Central memory CD8-positive, alpha-beta T cell (primary cell): ENCODE measurements around the gene PDE6G.

Source experiments
- ATAC-seq: fragments of 150-1000 bp; cut with Tn5 transposase; replicated peaks from 2 replicates; pipeline ENCODE4 v1.10.0; 2022; ENCODE audit warnings: mild to moderate bottlenecking, moderate FRiP score, moderate number of reproducible peaks; ENCODE audit not compliant: poor library complexity, severe bottlenecking; ENCODE audit errors: extremely low read depth
- DNase-seq, 2 donors: peaks; one replicate each; pipeline ENCODE4 v3.0.0; 2021; ENCODE audit warnings: low spot score in 2 of 2
- H3K27ac Mint-ChIP-seq: one replicate; pipeline ENCODE4 v1.8.0; 2022; ENCODE audit warnings: low read depth, mild to moderate bottlenecking, moderate library complexity, mixed read lengths
- H3K27me3 Mint-ChIP-seq: one replicate; pipeline ENCODE4 v1.8.0; 2022; ENCODE audit warnings: mixed read lengths
- H3K36me3 Mint-ChIP-seq: one replicate; pipeline ENCODE4 v1.8.0; 2022; ENCODE audit warnings: mild to moderate bottlenecking, moderate library complexity, mixed read lengths; ENCODE audit not compliant: insufficient read depth
- H3K4me1 Mint-ChIP-seq: one replicate; pipeline ENCODE4 v1.8.0; 2022; ENCODE audit warnings: mixed read lengths
- H3K4me3 Mint-ChIP-seq: one replicate; pipeline ENCODE4 v1.8.0; 2022; ENCODE audit warnings: mild to moderate bottlenecking, moderate library complexity, mixed read lengths
- H3K9me3 Mint-ChIP-seq: one replicate; pipeline ENCODE4 v1.8.0; 2022; ENCODE audit warnings: mixed read lengths

The PDE6G gene

GRCh38 chr17:81656118-81656743 lies at the start of gene PDE6G:
Gene PDE6G, minus strand, starts transcription at chr17:81656542. Its CDS starts 3,237 bp downstream, at chr17:81653305.
- Mint-ChIP-seq H3K4me1 (no peaks in the 10 kb centered on the region), H3K27ac (no peak within 1 kb of the TSS), H3K4me3 (no peak within 1 kb of the TSS), H3K27me3 (peaks cover 20% of the 10 kb centered on the region), H3K9me3 (no peaks in the 10 kb centered on the region), H3K36me3 (peaks cover 5% of the 10 kb centered on the region)
- DNase-seq = no peak
- no peak for ATAC-seq

GRCh38 chr17:81705518-81706231 lies 49.3 kb upstream of the PDE6G start:
- Mint-ChIP-seq H3K27ac (peak overlapping the region; percentile 14), H3K27me3 (no peaks in the 10 kb centered on the region), H3K36me3 (peaks cover 40% of the 10 kb centered on the region), H3K4me3 (no peak overlapping the region), H3K4me1 (peaks cover 32% of the 10 kb centered on the region), H3K9me3 (no peaks in the 10 kb centered on the region)
- ATAC-seq = no peak
- no peak for DNase-seq

- Mint-ChIP-seq H3K4me1 (peaks cover 34% of the 10 kb centered on the region), H3K27ac (peak overlapping the region; percentile 95), H3K27me3 (no peaks in the 10 kb centered on the region), H3K36me3 (peaks cover 43% of the 10 kb centered on the region), H3K4me3 (peak overlapping the region; percentile 91), H3K9me3 (no peaks in the 10 kb centered on the region)
- DNase-seq = no peak
- peak; percentile 34 for ATAC-seq
These were observed 47.7 kb upstream of the PDE6G start for GRCh38 chr17:81703747-81704654.

- ATAC-seq (peak; percentile 89), DNase-seq (peak; percentile 71 to 78)
- Mint-ChIP-seq H3K4me1 (peaks cover 34% of the 10 kb centered on the region), H3K27me3 (no peaks in the 10 kb centered on the region), H3K9me3 (no peaks in the 10 kb centered on the region), H3K36me3 (peaks cover 44% of the 10 kb centered on the region), H3K4me3 (peak within 1 kb of the TSS; percentile 91), H3K27ac (peak within 1 kb of the TSS; percentile 95)
These were observed 46.8 kb upstream of the PDE6G start, which contains the start of gene MRPL12 for GRCh38 chr17:81702934-81703746. Gene MRPL12, plus strand, starts transcription at chr17:81703367. Its CDS starts 135 bp downstream, at chr17:81703502.

- DNase-seq (no peak), ATAC-seq (no peak)
- Mint-ChIP-seq H3K27ac (peak overlapping the region; percentile 95), H3K36me3 (peaks cover 42% of the 10 kb centered on the region), H3K4me1 (peaks cover 29% of the 10 kb centered on the region), H3K27me3 (no peaks in the 10 kb centered on the region), H3K9me3 (no peaks in the 10 kb centered on the region), H3K4me3 (peak overlapping the region; percentile 91)
These were observed 45.1 kb upstream of the PDE6G start for GRCh38 chr17:81701288-81702071.

- peak overlapping the region; percentile 91 for H3K4me3 Mint-ChIP-seq
- H3K36me3 Mint-ChIP-seq = peaks cover 40% of the 10 kb centered on the region
- H3K27me3 Mint-ChIP-seq = no peaks in the 10 kb centered on the region
- H3K9me3 Mint-ChIP-seq = no peaks in the 10 kb centered on the region
- DNase-seq = no peak
- no peak for ATAC-seq
- peak overlapping the region; percentile 95 for H3K27ac Mint-ChIP-seq
- peaks cover 24% of the 10 kb centered on the region for H3K4me1 Mint-ChIP-seq
These were observed 44.3 kb upstream of the PDE6G start for GRCh38 chr17:81700353-81701287.

GRCh38 chr17:81697261-81698044 lies 41.1 kb upstream of the PDE6G start:
- H3K4me1 Mint-ChIP-seq = peaks cover 17% of the 10 kb centered on the region
- peak overlapping the region; percentile 25 for H3K27ac Mint-ChIP-seq
- H3K36me3 Mint-ChIP-seq = peaks cover 22% of the 10 kb centered on the region
- H3K27me3 Mint-ChIP-seq = no peaks in the 10 kb centered on the region
- no peaks in the 10 kb centered on the region for H3K9me3 Mint-ChIP-seq
- DNase-seq (no peak), ATAC-seq (no peak)
- no peak overlapping the region for H3K4me3 Mint-ChIP-seq

GRCh38 chr17:81696218-81696941 lies 40.0 kb upstream of the PDE6G start:
- Mint-ChIP-seq H3K36me3 (peaks cover 27% of the 10 kb centered on the region), H3K27ac (peak overlapping the region; percentile 25), H3K27me3 (no peaks in the 10 kb centered on the region), H3K4me1 (peaks cover 8% of the 10 kb centered on the region), H3K4me3 (no peak overlapping the region), H3K9me3 (no peaks in the 10 kb centered on the region)
- ATAC-seq = no peak
- DNase-seq = no peak

- peaks cover 3% of the 10 kb centered on the region for H3K4me1 Mint-ChIP-seq
- DNase-seq = no peak
- H3K27me3 Mint-ChIP-seq = no peaks in the 10 kb centered on the region
- ATAC-seq = no peak
- H3K4me3 Mint-ChIP-seq = no peak overlapping the region
- H3K27ac Mint-ChIP-seq = no peak overlapping the region
- H3K9me3 Mint-ChIP-seq = no peaks in the 10 kb centered on the region
- H3K36me3 Mint-ChIP-seq = peaks cover 29% of the 10 kb centered on the region
These were observed 39.5 kb upstream of the PDE6G start for GRCh38 chr17:81695801-81696200.

GRCh38 chr17:81695211-81695610 lies 38.9 kb upstream of the PDE6G start:
- Mint-ChIP-seq H3K4me1 (no peaks in the 10 kb centered on the region), H3K9me3 (no peaks in the 10 kb centered on the region), H3K27ac (no peak overlapping the region), H3K27me3 (no peaks in the 10 kb centered on the region), H3K4me3 (no peak overlapping the region), H3K36me3 (peaks cover 24% of the 10 kb centered on the region)
- no peak for DNase-seq
- ATAC-seq = no peak
